Urinary bladder (tissue), 4 donors: ENCODE results near the gene LYSMD4. TPM values are rescaled to one million over a fixed set of nuclear protein-coding genes. Genes with fewer than 3 reads are reported as not detected.
"Not testable (repeated sequence)": the region's sequence is repeated elsewhere in the genome, so short reads cannot be mapped to it uniquely, and the experiment has no call there.

Experiments used
- DNase-seq: peaks from one replicate; pipeline ENCODE4 v3.0.0-alpha.2; 2015; ENCODE audit errors: extremely low spot score
- H3K27ac ChIP-seq: one replicate; pipeline ENCODE4 v1.5.1; 2013; ENCODE audit warnings: low read depth, mild to moderate bottlenecking, moderate library complexity
- H3K36me3 ChIP-seq: one replicate; pipeline ENCODE4 v1.6.1; 2013; ENCODE audit warnings: mild to moderate bottlenecking, moderate library complexity; ENCODE audit not compliant: insufficient read depth
- H3K4me1 ChIP-seq: one replicate; pipeline ENCODE4 v1.6.1; 2013; ENCODE audit warnings: mild to moderate bottlenecking, moderate library complexity; ENCODE audit not compliant: insufficient read depth
- H3K4me3 ChIP-seq: one replicate; pipeline ENCODE4 v1.5.1; 2013; ENCODE audit warnings: low read depth, low read length
- WGBS: extraction: QIAGEN DNeasy Blood & Tissue Kit; methylation state at CpG from one replicate; pipeline ENCODE4 v1.1.7; 2013; 5-methylcytosine and 5-hydroxymethylcytosine counted together
- polyA plus RNA-seq: library from polyadenylated mRNA; stranded (reverse); fragments of 200-250 nt; gene quantifications from one replicate; pipeline ENCODE4 v1.2.3, GENCODE V29; 2013
- total RNA-seq: library from RNA; depleted of rRNA; stranded (reverse); fragments of >200 nt; gene quantifications from one replicate; pipeline ENCODE4 v1.2.3, GENCODE V29; 2014
- donor health status: healthy with polysubstance abuse.
- donor health status: healthy.

The LYSMD4 gene
- total RNA-seq (19.1 TPM), polyA plus RNA-seq (7.5 TPM)

DNA sequence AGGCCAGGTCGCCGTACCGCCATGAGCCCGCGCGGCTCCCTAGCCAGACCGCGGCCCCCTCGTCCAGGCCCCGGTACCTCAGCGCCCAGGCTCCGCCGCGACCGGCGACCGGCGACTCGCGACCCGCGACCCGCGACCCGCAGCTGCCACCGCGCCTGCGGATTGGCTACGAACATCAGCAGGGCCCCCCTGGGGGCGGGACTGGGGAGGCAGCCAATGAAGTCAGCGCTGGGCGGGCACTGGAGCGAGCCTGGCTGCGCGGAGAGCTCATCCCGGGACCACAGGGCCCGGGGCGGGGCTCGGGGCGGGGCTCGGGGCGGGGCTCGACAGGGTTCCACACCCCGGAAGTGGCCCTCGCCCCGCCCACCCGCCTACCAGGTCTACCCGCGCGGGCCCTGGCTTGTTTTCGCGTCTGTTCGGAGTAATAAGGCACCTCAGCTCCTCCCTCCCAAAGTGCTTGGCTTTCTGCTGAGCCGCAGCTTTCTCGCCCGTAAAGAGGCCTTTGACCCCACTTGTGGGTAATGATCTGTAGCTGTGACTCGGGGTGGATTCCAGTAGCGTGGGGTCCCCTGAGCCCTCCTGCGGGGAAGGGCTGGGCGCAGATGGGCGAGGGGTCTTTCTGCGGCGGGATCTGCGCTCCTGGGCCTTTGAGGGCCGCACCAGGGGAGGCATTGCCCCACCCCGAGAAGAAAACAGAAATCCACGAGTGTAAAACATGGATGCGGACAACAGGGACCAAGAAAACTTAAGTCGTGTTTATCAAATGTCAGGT lies at the start of gene LYSMD4:
TSS of gene LYSMD4 (minus strand) at position 170 of the 772 bp plus-strand sequence. CDS start 1,438 bp downstream, outside the sequence.
- Histone ChIP-seq H3K27ac (peak within 1 kb of the TSS; percentile 90), H3K4me1 (no peaks in the 10 kb centered on the region), H3K4me3 (peak within 1 kb of the TSS; percentile 77), H3K36me3 (no peaks in the 10 kb centered on the region)
- DNase-seq = peak; percentile 83
- WGBS = 9% methylated on average over 69 of the region's 69 CpGs

DNA sequence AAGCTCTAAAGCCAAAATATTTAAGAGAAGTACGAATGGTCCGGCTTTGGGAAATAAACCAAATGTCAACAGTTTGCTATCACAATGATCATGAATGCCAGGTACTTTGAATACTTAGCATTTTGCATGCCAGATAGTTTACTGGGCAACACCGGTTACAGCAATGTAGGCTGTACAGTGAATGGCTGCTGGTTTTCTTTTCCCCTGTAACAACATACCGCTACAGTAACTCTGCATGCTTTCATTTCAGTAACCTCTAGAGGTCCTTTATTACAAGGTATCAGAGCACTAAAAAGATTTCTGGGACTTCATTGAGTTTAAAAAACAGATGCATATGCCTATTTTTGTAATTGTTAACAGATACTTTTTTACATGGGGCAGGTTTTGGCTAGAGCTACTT lies 48.8 kb upstream of the LYSMD4 start:
- DNase-seq, H3K36me3 ChIP-seq, H3K4me3 ChIP-seq, H3K4me1 ChIP-seq, H3K27ac ChIP-seq: not testable (repeated sequence)
- 33% methylated on average over 2 of the region's 4 CpGs for WGBS

DNA sequence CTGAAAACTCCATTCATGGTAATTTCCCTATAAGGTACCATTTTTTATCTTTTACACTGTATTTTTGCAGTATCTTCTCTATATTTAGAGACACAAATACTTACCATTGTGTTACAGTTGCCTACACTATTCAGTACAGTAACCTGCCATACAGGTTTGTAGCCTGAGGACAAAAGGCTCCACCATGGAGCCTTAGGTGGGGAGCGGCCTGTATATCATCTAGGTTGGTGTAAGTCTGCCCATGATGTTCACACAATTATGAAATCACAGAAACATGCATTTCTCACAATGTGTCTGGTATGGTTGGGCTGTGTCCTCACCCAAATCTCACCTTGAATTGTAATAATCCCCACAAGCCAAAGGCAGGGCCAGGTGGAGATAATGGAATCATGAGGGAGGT lies 43.9 kb upstream of the LYSMD4 start:
- Histone ChIP-seq H3K36me3 (no peaks in the 10 kb centered on the region), H3K27ac (no peak overlapping the region), H3K4me3 (no peak overlapping the region), H3K4me1 (no peaks in the 10 kb centered on the region)
- no peak for DNase-seq
- WGBS = 97% methylated on average over 1 of the region's 1 CpG

DNA sequence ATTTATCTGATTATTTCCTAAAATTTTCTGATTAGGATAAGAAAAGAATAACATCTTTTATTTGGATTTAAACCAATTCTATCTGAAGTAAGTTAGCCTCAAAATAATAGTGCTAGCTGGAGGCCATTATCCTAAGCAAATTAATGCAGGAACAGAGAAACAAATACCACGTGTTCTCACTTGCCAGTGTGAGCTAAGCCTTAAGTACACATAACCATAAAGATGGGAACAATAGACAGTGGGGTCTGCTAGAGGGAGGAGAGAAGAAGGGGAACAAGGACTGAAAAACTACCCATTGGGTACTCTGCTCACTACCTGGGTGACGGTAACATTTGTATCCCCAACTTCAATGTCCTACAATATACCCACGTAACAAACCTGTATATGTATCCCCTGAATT lies 31.3 kb upstream of the LYSMD4 start:
- H3K4me3 ChIP-seq = no peak overlapping the region
- no peak for DNase-seq
- no peaks in the 10 kb centered on the region for H3K4me1 ChIP-seq
- WGBS = 78% methylated on average over 3 of the region's 3 CpGs
- H3K36me3 ChIP-seq = no peaks in the 10 kb centered on the region
- H3K27ac ChIP-seq = no peak overlapping the region

DNA sequence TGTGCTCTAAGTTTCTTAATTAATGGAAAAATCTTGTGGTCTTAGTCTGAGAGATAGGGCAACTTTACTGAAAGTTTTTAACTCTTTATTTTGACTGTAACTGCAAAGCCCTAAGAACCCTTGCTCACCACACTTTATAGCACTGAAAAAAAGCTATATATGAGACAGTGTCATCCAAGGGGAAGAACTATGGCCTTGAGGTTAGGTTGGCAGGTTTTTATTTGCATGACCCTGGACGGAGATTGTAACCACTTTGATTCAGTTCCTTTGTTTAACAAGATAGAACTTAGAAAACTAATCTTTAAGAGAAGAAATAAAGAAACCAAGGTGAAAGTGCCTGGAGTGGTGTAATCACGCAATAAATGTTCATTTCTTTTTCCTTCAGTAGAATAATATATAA lies 30.6 kb upstream of the LYSMD4 start:
- no peaks in the 10 kb centered on the region for H3K36me3 ChIP-seq
- DNase-seq = no peak
- no peaks in the 10 kb centered on the region for H3K4me1 ChIP-seq
- H3K4me3 ChIP-seq = no peak overlapping the region
- no peak overlapping the region for H3K27ac ChIP-seq
- WGBS = 90% methylated on average over 2 of the region's 2 CpGs

DNA sequence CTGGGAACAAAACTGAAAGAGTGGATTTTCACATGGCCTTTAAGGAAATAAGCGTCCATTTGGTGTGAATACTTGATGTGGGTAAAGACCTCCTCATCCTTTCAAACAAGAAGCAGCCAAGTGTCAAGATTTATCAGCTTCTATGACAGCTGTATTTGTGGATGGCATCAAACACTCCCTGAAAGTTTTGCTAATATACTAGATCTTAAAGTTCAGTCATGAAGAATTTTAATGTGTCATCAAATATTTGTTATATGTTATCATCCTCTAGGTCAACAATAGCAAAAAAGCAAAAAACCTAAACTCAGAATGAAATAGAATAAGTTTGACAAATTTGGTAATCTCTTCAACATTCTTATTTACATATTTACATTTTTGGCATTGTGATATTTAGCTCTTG lies 29.1 kb upstream of the LYSMD4 start:
- H3K36me3 ChIP-seq = no peaks in the 10 kb centered on the region
- H3K4me3 ChIP-seq = no peak overlapping the region
- H3K4me1 ChIP-seq = no peaks in the 10 kb centered on the region
- no peak for DNase-seq
- 89% methylated on average over 1 of the region's 1 CpG for WGBS
- no peak overlapping the region for H3K27ac ChIP-seq

DNA sequence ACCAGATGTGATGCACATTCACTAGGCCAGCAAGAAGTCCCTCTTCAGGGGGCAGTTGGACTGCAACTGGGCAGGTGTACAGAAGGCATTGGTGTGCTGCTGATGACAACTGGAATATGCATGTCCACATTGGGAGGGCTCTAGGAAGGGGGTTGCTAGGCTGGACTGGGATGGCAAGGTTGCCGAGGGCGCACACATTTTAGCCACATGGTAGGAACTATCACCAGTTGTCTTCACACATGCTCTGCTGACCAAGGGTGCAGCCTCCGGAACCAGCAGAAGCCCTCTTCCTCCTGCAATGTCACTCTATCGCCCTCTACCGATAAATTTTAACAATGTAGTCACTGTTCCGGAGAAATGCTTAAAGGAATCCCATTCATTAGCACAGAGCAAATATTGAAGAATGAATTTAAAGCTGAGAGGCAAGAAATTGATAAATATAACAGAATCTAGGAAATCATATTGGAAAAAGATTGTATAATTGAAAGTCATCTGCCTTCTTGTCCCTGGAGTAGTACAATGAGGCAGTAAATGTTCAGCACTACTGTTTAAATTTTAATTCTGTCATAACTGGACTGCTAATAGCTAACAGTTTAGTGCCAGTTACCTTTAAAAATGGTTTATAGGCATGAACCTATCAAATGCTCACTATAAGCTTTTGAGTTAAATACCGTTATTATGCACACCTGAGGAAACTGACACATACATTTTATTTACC lies 22.6 kb upstream of the LYSMD4 start:
- H3K27ac ChIP-seq = no peak overlapping the region
- no peaks in the 10 kb centered on the region for H3K4me1 ChIP-seq
- no peak overlapping the region for H3K4me3 ChIP-seq
- no peak for DNase-seq
- WGBS = 10% methylated on average over 7 of the region's 7 CpGs
- H3K36me3 ChIP-seq = no peaks in the 10 kb centered on the region

DNA sequence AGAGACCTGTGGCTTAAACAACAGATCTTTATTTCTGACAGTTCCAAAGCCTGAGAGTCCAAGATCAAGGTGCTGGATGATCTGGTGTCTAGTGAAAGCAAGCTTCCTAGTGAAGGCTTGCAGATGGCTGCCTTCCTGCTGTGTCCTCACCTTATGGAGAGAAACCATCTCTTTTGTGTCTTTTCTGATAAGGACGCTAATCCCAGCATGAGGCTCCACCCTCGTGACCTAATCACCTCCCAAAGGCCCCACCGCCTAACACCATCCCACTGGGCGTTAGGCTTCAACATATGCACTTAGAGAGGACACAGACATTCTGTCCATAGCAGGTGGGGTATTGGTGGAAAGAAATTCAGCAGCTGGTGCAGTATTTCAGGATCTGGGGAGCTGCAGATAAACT lies 19.8 kb upstream of the LYSMD4 start:
- H3K4me3 ChIP-seq = no peak overlapping the region
- 79% methylated on average over 4 of the region's 4 CpGs for WGBS
- DNase-seq = no peak

DNA sequence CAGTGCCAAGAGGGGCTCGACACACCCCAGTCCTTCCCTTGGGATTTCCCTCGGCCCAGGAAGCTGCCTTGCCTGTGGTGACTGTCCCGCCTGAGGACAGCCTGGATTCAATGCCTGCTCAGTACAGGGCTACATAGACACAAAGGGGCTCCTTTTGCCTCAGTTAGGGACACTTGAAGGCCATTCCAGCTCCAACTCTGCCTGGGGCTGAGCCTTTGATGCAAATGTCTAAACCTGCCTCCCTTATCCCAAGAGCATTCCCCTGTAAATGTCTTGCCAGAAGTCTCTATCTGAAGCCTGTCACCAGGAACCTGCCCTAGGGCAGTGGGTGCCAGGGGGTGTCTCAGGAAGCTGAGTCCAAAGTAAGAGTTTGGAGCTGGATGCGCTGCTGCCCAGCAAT lies 19.3 kb upstream of the LYSMD4 start:
- WGBS = 92% methylated on average over 4 of the region's 4 CpGs
- Histone ChIP-seq H3K36me3 (no peaks in the 10 kb centered on the region), H3K4me1 (no peaks in the 10 kb centered on the region), H3K27ac (no peak overlapping the region), H3K4me3 (no peak overlapping the region)
- no peak for DNase-seq

More for the DNA sequence above, 19.8 kb upstream of the LYSMD4 start:
- Histone ChIP-seq H3K36me3 (no peaks in the 10 kb centered on the region), H3K27ac (no peak overlapping the region), H3K4me1 (no peaks in the 10 kb centered on the region)

DNA sequence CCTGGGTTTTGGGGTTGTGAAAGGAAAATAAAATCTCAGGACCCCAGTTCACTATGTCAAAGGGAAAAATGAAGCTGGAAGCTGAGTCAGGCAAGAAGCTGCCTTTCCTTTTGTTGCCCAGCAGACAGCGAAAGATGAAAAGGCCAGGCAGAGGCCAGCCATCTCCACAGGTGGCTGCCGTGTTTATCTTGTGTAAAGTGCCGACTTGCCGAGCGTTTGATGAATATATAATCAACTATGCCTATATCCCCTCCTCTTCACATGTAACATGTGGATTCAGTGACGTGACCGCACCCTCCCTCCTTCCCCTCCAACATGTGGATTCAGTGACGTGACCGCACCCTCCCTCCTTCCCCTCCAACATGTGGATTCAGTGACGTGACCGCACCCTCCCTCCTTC lies 17.1 kb upstream of the LYSMD4 start:
- H3K27ac ChIP-seq, H3K4me3 ChIP-seq, DNase-seq, H3K36me3 ChIP-seq, H3K4me1 ChIP-seq: not testable (repeated sequence)
- 92% methylated on average over 11 of the region's 11 CpGs for WGBS

DNA sequence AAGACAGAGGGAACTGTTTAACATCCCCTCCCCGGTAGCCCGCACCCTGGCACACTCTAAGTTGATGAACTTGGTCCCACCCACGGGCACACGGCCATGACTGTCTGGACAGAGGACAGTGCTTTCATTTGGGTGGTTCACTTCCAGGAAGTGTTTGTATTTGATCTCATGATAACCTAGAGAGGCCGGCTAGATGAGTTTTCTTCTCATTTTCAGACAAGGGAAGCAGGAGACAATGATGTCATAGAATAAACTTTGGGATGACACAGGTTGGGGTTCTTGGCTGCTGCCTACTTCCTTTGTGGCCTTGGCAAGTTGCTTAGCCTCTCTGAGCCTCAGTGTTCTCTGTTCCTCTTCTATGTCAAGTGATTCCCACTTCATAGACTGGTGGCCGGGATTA lies 16.1 kb upstream of the LYSMD4 start:
- DNase-seq = no peak
- no peaks in the 10 kb centered on the region for H3K4me1 ChIP-seq
- WGBS = 62% methylated on average over 6 of the region's 6 CpGs

DNA sequence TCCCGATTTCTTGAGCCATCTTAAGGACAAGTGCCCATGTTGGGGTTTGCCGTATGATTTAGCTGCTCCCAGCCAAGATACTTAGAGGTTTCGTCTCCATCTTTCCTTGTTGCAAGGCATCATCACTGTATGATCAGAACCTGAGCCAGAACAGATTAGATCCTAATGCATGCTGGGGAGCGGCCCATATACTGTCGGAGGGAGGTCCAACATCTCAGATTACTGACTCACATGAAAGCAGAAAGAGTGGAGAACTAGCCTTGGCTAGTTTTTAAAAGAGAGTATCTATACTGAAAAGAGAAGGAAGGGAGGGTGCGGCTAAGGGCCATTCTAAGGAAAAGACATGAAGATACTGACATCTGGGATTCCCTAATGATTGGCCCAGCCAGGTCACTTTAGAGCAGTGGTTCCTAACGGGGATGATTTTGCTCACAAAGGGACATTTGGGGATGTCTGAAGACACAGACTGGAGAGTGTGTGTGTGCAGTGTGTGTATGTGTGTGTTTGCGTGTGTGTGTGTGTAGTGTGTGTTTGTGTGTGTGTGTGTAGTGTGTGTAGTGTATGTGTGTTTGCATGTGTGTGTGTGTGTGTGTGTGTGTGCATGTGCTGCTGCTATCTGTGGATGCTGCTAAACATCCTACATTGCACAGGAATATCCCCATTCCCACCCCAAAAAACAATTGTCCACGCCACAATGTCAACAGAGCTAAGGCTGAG lies 12.3 kb upstream of the LYSMD4 start:
- no peaks in the 10 kb centered on the region for H3K36me3 ChIP-seq
- DNase-seq = no peak
- no peak overlapping the region for H3K27ac ChIP-seq
- 70% methylated on average over 9 of the region's 9 CpGs for WGBS
- no peak overlapping the region for H3K4me3 ChIP-seq
- no peaks in the 10 kb centered on the region for H3K4me1 ChIP-seq

More for the DNA sequence above, 16.1 kb upstream of the LYSMD4 start:
- Histone ChIP-seq H3K27ac (no peak overlapping the region), H3K4me3 (no peak overlapping the region), H3K36me3 (no peaks in the 10 kb centered on the region)

DNA sequence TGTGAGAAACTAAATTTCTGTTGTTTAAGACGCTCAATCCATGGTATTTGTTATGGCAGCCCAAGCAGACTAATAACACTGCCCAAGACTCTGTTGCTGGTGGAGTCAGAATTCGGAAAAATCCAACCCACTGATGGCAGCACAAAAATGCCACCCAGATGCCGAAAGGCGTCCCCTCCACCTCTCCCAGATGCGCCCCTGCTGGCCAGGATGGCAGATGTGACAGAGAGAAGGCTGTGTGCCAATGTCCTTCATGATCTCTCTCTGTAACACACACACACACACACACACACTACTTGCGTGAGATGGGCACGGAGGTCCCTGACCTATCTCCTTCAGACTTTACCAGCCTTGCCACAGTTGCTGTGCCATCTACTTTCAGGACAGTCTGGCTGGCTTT lies 10.9 kb upstream of the LYSMD4 start:
- 94% methylated on average over 7 of the region's 7 CpGs for WGBS
- H3K36me3 ChIP-seq = no peaks in the 10 kb centered on the region
- DNase-seq = no peak
- H3K27ac ChIP-seq = no peak overlapping the region
- H3K4me3 ChIP-seq = no peak overlapping the region
- no peaks in the 10 kb centered on the region for H3K4me1 ChIP-seq

DNA sequence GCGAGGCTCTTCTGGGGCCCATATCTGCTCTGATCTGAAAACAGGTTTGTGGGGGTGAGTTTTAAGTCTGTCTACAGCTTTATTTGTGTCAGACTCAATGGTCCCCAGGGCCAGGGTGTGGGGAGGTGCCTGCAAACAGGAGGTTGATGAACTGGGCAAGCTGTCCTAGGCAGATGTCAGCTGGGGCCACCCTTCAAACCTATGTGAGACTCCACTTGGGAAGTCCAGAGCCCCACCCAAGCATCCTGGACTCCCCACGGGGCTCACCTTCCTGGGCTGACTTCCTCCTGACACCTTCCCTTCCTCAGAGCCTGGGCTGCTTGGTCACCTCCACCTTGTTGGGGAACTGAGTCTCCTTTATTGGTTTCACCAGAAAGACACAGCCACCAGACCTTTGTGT lies 8.6 kb upstream of the LYSMD4 start:
- no peak overlapping the region for H3K27ac ChIP-seq
- 80% methylated on average over 2 of the region's 2 CpGs for WGBS

More for the DNA sequence above, 8.6 kb upstream of the LYSMD4 start:
- DNase-seq = no peak
- Histone ChIP-seq H3K36me3 (no peaks in the 10 kb centered on the region), H3K4me3 (no peak overlapping the region), H3K4me1 (no peaks in the 10 kb centered on the region)
